B cell (primary cell): Measurements from ENCODE around the gene CYTH4. TPM values are rescaled to one million over a fixed set of nuclear protein-coding genes. Genes with fewer than 3 reads are reported as not detected.

ENCODE experiments used
- polyA plus RNA-seq: library from polyadenylated mRNA; depleted of rRNA; stranded (reverse); fragments of >200 nt; gene quantifications from 2 replicates; pipeline ENCODE4 v1.2.3, GENCODE V29; 2012
- total RNA-seq, 2 donors: library from RNA; stranded (reverse); fragments of 120-200 nt in 1 of 2; gene quantifications; 1 replicate in 1 of 2; 2 replicates in 1 of 2; pipeline versions ENCODE4 v1.2.3 to v1.2.4, GENCODE V29; 2013 to 2022

The CYTH4 gene
- total and polyA plus RNA-seq, 2 donors (not counting 1 experiment from before 2014, with no cell fraction given): 98.0 to 154 TPM

Other genes with a start within 250 kb of the CYTH4 start
- gene KCTD17, start 230.8 kb upstream of the CYTH4 start, total RNA-seq: 40.0 and 41.3 TPM in 2 replicates
- gene KCTD17, start 230.8 kb upstream of the CYTH4 start, polyA plus RNA-seq: 19.9 and 29.0 TPM in 2 replicates
- gene TMPRSS6, start 172.8 kb upstream of the CYTH4 start, total RNA-seq: 0.15 TPM in 1 of 2 replicates, not detected in the other
- 0.03 TPM in 1 of 2 replicates, not detected in the other for gene TMPRSS6, start 172.8 kb upstream of the CYTH4 start, polyA plus RNA-seq
- 2.4 and 2.5 TPM in 2 replicates for gene IL2RB, start 132.6 kb upstream of the CYTH4 start, total RNA-seq
- gene IL2RB, start 132.6 kb upstream of the CYTH4 start, polyA plus RNA-seq: 2.0 and 4.1 TPM in 2 replicates
- 18.3 and 18.5 TPM in 2 replicates for gene C1QTNF6, start 94.3 kb upstream of the CYTH4 start, total RNA-seq
- 30.3 and 33.9 TPM in 2 replicates for gene C1QTNF6, start 94.3 kb upstream of the CYTH4 start, polyA plus RNA-seq
- gene SSTR3, start 70.0 kb upstream of the CYTH4 start, total RNA-seq: 0.24 and 0.64 TPM in 2 replicates
- gene SSTR3, start 70.0 kb upstream of the CYTH4 start, polyA plus RNA-seq: 0.98 and 3.3 TPM in 2 replicates
- gene RAC2, start 38.2 kb upstream of the CYTH4 start, total RNA-seq: 249 and 273 TPM in 2 replicates
- gene RAC2, start 38.2 kb upstream of the CYTH4 start, polyA plus RNA-seq: 621 and 776 TPM in 2 replicates
- 0.12 and 0.22 TPM in 2 replicates for gene ELFN2, start 145.0 kb downstream of the CYTH4 start, total RNA-seq
- gene ELFN2, start 145.0 kb downstream of the CYTH4 start, polyA plus RNA-seq: 0.06 and 0.07 TPM in 2 replicates
- gene MFNG, start 203.9 kb downstream of the CYTH4 start, total RNA-seq: 95.9 and 109 TPM in 2 replicates
- gene MFNG, start 203.9 kb downstream of the CYTH4 start, polyA plus RNA-seq: 98.6 and 125 TPM in 2 replicates
- not detected in 2 replicates for gene CARD10, start 236.9 kb downstream of the CYTH4 start, total RNA-seq
- gene CARD10, start 236.9 kb downstream of the CYTH4 start, polyA plus RNA-seq: not detected in 2 replicates